Measurements from ENCODE around the gene TTC28. TPM values are rescaled to one million over a fixed set of nuclear protein-coding genes. Genes with fewer than 3 reads are reported as not detected.

Gene TTC28
- polyA plus RNA-seq, 1 donor from 2014 or later, result 14.8 TPM

GRCh38 chr22:28115426-28115825, 564.2 kb downstream of the TTC28 start:
- no peaks in the 10 kb centered on the region for H4K20me1 ChIP-seq (ENCODE audit: insufficient read depth)
- H3K4me2 ChIP-seq (ENCODE audit: low read length), result no peak overlapping the region
- H3F3A ChIP-seq (ENCODE audit: insufficient read depth, low read length, poor library complexity, severe bottlenecking), result peaks cover 5% of the 10 kb centered on the region
- H3K9ac ChIP-seq (ENCODE audit: low read length), result no peak overlapping the region
- no peaks in the 10 kb centered on the region for H3K36me3 ChIP-seq (ENCODE audit: insufficient read depth, low read length)
- no peaks in the 10 kb centered on the region for H3K9me2 ChIP-seq (ENCODE audit: insufficient read depth, low read length)
- TF ChIP-seq POLR2AphosphoS5 (IDR thresholded peaks at IDR 0.05), result no peak
- H3K9me3 ChIP-seq (ENCODE audit: low read length), result no peaks in the 10 kb centered on the region
- no peak overlapping the region for H3K4me3 ChIP-seq (ENCODE audit: low read length)
- H3K27ac ChIP-seq (ENCODE audit: low read length), result no peak overlapping the region
- H3K79me2 ChIP-seq (replicated peaks; ENCODE audit: insufficient read depth, low read length), result no peaks in the 10 kb centered on the region
- no peaks in the 10 kb centered on the region for H3K27me3 ChIP-seq (ENCODE audit: insufficient read depth, low read depth, low read length)
- no peak overlapping the region for H2AFZ ChIP-seq (ENCODE audit: low read depth, low read length)

- Histone ChIP-seq H3K9me3 (ENCODE audit: low read length) (no peaks in the 10 kb centered on the region), H3K9ac (ENCODE audit: low read length) (peak overlapping the region; percentile 43), H3K27me3 (ENCODE audit: insufficient read depth, low read depth, low read length) (no peaks in the 10 kb centered on the region), H3K9me2 (ENCODE audit: insufficient read depth, low read length) (no peaks in the 10 kb centered on the region), H4K20me1 (ENCODE audit: insufficient read depth) (no peaks in the 10 kb centered on the region), H3K79me2 (replicated peaks; ENCODE audit: insufficient read depth, low read length) (no peaks in the 10 kb centered on the region), H3K36me3 (ENCODE audit: insufficient read depth, low read length) (no peaks in the 10 kb centered on the region), H2AFZ (ENCODE audit: low read depth, low read length) (no peak overlapping the region), H3K27ac (ENCODE audit: low read length) (peak overlapping the region; percentile 86), H3K4me2 (ENCODE audit: low read length) (peak overlapping the region; percentile 63), H3F3A (ENCODE audit: insufficient read depth, low read length, poor library complexity, severe bottlenecking) (peaks cover 5% of the 10 kb centered on the region), H3K4me3 (ENCODE audit: low read length) (peak overlapping the region; percentile 50)
- TF ChIP-seq SMC3 (conservative IDR thresholded peaks at IDR 0.05; ENCODE audit: poor library complexity) (peak; percentile 61), EP300 (conservative IDR thresholded peaks at IDR 0.05; ENCODE audit: poor library complexity, severe bottlenecking) (peak; percentile 97), CTCF (IDR thresholded peaks at IDR 0.05; ENCODE audit: poor library complexity, severe bottlenecking) (peak; percentile 74), RAD21 (conservative IDR thresholded peaks at IDR 0.05) (peak; percentile 56), EZH2 (IDR thresholded peaks at IDR 0.05; ENCODE audit: borderline replicate concordance, insufficient read depth, low read length, poor library complexity, severe bottlenecking) (no peak), TAF1 (IDR thresholded peaks at IDR 0.05; ENCODE audit: low read depth) (no peak), REST (IDR thresholded peaks at IDR 0.05; ENCODE audit: borderline replicate concordance) (peak; percentile 99), POLR2AphosphoS5 (IDR thresholded peaks at IDR 0.05) (peak; percentile 92), MXI1 (conservative IDR thresholded peaks at IDR 0.05; ENCODE audit: poor library complexity, severe bottlenecking) (peak; percentile 81)
These were observed 567.0 kb downstream of the TTC28 start for GRCh38 chr22:28112548-28113043.

- no peak overlapping the region for H2AFZ ChIP-seq (ENCODE audit: low read depth, low read length)
- peak overlapping the region; percentile 50 for H3K4me3 ChIP-seq (ENCODE audit: low read length)
- peak overlapping the region; percentile 43 for H3K9ac ChIP-seq (ENCODE audit: low read length)
- peak overlapping the region; percentile 86 for H3K27ac ChIP-seq (ENCODE audit: low read length)
- no peaks in the 10 kb centered on the region for H3K9me3 ChIP-seq (ENCODE audit: low read length)
- TF ChIP-seq EP300 (conservative IDR thresholded peaks at IDR 0.05; ENCODE audit: poor library complexity, severe bottlenecking), result no peak
- TF ChIP-seq SMC3 (conservative IDR thresholded peaks at IDR 0.05; ENCODE audit: poor library complexity), result no peak
- no peak for TF ChIP-seq POLR2AphosphoS5 (IDR thresholded peaks at IDR 0.05)
- TF ChIP-seq RAD21 (conservative IDR thresholded peaks at IDR 0.05), result no peak
- TF ChIP-seq CTCF (IDR thresholded peaks at IDR 0.05; ENCODE audit: poor library complexity, severe bottlenecking), result no peak
- no peak for TF ChIP-seq EZH2 (IDR thresholded peaks at IDR 0.05; ENCODE audit: borderline replicate concordance, insufficient read depth, low read length, poor library complexity, severe bottlenecking)
- no peak for TF ChIP-seq REST (IDR thresholded peaks at IDR 0.05; ENCODE audit: borderline replicate concordance)
- no peak for TF ChIP-seq MXI1 (conservative IDR thresholded peaks at IDR 0.05; ENCODE audit: poor library complexity, severe bottlenecking)
- TF ChIP-seq TAF1 (IDR thresholded peaks at IDR 0.05; ENCODE audit: low read depth), result no peak
- no peaks in the 10 kb centered on the region for H3K9me2 ChIP-seq (ENCODE audit: insufficient read depth, low read length)
- H3K4me2 ChIP-seq (ENCODE audit: low read length), result peak overlapping the region; percentile 63
- H3K79me2 ChIP-seq (replicated peaks; ENCODE audit: insufficient read depth, low read length), result no peaks in the 10 kb centered on the region
- no peaks in the 10 kb centered on the region for H3K36me3 ChIP-seq (ENCODE audit: insufficient read depth, low read length)
- H4K20me1 ChIP-seq (ENCODE audit: insufficient read depth), result no peaks in the 10 kb centered on the region
- H3K27me3 ChIP-seq (ENCODE audit: insufficient read depth, low read depth, low read length), result no peaks in the 10 kb centered on the region
- peaks cover 5% of the 10 kb centered on the region for H3F3A ChIP-seq (ENCODE audit: insufficient read depth, low read length, poor library complexity, severe bottlenecking)
These were observed 567.5 kb downstream of the TTC28 start for GRCh38 chr22:28112190-28112544.

Data from neural cell (in vitro differentiated cells).